Stimulated activated CD8-positive, alpha-beta memory T cell treated with anti-CD3 and anti-CD28 coated beads, Interleukin-15, amount 100 ng/mL, for 24 hours (primary cell): ENCODE data around the gene TNFRSF9.

Source experiments
- DNase-seq: peaks from one replicate; pipeline ENCODE4 v3.0.0-alpha.2; 2020; ENCODE audit warnings: low read depth

Gene TNFRSF9

GRCh38 chr1:7869136-7869920 lies 71.3 kb downstream of the TNFRSF9 start:
- DNase-seq: no peak

DNA sequence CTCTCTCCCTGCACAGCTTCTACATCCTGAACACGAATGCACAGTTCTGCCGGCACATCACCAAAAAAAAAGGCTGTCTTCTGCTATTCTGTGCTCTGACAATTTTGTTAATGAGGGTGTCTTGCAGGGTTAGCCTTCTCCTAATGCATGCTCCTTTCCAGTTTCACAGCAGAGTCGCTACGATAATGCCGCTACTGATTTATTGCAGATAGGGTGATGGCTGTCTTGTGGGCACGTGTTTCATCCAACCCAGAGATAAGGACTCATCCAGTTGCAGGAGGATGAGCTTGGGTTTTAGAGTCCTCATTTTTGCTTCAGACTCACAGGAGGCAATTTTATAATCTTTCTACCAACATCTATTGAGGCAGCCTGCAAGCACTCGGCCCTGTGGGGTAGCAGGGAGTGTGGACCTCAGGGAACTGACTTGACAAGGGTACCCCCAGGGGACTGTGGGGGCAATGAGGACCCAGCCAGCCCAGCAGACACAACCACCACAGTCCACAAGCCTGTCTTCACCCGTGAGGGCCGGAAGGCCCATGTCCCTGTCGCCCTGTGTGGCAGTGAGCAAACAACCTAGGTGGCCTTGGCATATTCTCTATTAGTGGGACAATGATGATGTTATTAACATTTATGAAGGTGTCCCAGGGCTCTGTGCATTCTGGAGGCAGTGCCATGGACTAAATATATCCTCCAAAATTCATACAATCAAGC lies 72.4 kb downstream of the TNFRSF9 start:
- DNase-seq: no peak

DNA sequence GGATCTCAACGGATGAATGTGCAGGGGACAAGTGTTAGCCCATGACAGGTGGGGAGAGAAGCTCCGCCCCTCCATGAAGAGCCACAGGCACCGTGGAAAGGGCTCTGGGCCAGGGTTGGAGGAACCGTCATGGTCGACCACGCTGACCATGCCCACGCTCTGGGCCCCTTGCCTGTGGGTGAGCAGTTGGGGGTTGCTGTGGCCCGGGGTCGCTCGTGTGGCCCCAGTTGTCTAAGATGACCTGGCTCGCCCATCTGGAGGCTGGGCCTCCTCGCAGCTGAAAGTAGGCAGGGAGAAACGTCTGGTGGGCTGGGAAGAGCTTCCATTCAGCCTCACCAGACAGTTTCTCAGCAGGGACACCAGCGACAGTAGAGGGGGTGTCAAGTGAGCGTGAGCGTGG lies 74.7 kb downstream of the TNFRSF9 start:
- no peak for DNase-seq
